GM19395 (cell line): Measurements from ENCODE around the gene TTLL5.

Source experiments
- ATAC-seq: cut with Tn5 transposase; IDR thresholded peaks from one replicate; pipeline ENCODE4 v1.9.1; 2021; ENCODE audit warnings: mild to moderate bottlenecking, moderate library complexity; ENCODE audit not compliant: unreplicated experiment

The TTLL5 gene

GRCh38 chr14:75700295-75700694, 39.2 kb downstream of the TTLL5 start:
- no peak for ATAC-seq

DNA sequence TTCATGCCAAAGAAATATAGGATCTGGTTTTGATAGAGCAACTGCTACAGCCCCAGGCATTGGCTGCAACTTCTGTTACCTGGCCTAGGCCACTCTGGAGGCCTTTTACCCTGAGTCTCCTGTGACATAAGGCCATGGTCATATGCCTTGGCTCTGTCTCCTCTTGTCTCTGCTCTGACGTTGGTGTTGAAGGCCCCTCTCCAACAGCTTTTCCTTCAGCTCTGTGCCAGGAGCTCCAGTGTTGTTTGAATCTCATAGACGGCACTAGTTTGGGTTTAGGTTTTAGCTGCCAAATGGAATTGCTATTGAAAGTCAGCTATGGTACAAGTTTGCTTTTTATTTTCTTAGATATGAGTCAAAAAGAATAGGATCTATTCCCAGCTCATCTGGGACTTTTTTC, 41.1 kb downstream of the TTLL5 start:
- no peak for ATAC-seq

GRCh38 chr14:75702616-75703261, 41.7 kb downstream of the TTLL5 start:
- ATAC-seq = no peak

- no peak for ATAC-seq
These were observed 42.4 kb downstream of the TTLL5 start for GRCh38 chr14:75703467-75703866.

DNA sequence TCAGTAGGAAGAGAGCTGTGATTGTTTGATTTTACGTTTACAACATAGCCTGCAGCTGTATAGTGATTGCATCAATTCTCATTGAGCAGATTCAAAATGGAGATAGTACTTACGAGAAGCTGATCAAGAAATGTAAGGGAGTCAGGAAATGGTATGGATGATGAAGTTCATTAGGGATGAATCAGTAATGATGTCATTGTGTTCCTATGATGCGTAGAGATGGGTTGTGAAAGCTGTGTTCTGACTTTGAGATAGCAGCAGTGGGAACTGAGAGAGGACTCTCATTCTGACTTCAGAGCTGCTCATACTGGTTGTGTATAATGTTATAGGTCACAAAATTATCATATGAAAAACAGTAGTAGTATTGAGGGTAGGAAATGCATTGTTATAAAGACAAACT, 44.0 kb downstream of the TTLL5 start:
- no peak for ATAC-seq

DNA sequence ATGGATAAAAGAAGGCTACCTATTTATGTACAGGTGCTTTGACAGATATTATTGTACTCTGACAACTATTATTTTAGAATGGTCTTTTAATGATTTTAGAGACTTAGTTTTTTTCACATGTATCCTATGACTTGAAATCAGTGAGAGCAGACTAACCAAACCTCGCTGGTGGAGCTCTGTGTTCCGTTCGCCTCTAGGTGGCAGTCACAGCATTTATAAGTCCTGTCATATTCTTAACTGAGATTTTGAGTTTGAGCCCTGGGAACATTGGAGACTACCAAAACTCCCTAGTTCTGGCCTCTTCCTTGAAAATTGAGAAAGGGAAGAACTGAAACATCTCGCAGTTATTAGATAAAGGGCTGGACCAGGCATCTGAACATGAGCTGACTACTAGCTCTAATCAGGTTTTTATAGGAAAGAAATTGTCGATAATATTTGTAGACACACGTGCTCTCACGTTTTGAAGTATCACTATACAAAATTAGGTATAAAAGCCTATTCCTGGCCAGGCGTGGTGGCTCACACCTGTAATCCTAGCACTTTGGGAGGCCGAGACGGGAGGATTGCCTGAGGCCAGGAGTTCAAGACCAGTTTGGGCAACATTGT, 48.3 kb downstream of the TTLL5 start:
- no peak for ATAC-seq

GRCh38 chr14:75711105-75711795, 50.2 kb downstream of the TTLL5 start:
- no peak for ATAC-seq

GRCh38 chr14:75711796-75712211, 50.8 kb downstream of the TTLL5 start:
- no peak for ATAC-seq

DNA sequence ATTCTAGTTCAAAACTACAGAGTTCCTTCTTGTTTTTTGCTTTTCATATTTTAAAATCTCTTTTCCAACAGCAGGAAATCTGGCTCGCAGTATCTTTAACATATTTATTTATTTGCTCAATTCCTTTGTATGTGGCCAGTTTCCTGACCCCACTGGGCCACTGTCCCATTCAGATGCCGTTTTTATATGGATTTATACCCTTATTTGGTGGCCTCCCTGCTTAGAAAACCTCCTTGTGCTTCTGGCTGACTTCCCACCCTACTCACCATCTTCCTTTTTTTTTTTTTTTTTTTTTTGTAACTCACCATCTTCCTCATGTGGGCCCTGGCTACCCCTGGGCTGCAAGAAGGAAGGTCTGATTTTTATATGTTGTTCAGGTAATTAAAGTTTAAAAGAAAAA, 53.9 kb downstream of the TTLL5 start:
- no peak for ATAC-seq

- ATAC-seq = no peak
These were observed 55.1 kb downstream of the TTLL5 start for GRCh38 chr14:75715926-75716780.

DNA sequence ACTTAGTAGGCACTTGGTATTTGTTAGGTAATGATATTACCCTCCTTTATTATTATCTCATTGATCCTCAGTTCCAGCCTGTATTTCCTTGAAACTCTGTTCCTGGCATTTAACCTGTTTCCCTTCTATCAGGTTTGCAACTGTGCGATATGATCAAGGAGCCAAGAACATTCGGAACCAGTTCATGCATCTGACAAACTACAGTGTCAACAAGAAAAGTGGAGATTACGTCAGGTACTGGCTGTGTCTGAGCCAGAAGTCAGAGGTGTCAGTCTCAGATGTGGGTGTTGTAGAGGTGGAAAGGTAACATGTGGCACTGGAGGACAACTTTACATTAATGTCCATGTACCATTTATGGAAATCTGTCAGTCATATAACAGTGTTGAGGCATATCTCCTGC, 56.7 kb downstream of the TTLL5 start:
- ATAC-seq = no peak

DNA sequence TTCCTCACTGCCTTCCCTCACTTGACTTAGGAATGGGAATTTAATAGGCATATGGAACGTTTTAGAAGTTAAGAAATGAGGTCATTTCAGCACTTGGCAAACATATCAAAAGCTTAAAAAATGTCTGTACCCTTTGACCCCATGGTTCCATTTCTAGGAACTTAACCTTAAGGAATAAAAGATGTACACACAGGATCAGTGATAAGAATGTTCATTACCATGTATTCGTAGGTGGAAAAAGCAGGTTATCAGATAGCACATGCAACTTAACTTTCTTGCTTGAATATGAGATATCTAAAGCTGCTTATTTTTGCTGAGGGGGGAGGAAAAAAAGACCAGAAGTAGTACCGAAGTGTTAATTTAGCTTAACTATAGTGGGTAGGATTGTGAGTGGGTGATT, 57.2 kb downstream of the TTLL5 start:
- ATAC-seq = no peak

DNA sequence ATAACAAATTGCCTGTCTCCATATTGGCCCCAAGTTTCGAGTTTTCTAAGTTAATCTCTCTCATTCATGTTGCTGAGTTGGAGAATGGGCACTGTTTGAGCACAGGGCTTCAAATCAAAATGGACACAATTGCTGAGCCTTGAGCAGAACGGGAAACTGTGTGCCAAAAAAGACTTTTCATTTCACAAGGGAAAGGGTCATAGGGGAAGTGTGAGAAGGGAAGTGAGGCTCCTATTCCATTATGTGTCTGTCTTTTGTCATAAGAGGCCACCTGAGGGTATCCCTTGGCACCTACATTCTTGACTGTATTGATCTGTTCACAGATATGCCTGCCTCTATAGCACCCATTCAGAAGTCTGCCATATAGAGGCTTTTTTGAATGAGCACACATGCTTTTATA, 59.1 kb downstream of the TTLL5 start:
- no peak for ATAC-seq

DNA sequence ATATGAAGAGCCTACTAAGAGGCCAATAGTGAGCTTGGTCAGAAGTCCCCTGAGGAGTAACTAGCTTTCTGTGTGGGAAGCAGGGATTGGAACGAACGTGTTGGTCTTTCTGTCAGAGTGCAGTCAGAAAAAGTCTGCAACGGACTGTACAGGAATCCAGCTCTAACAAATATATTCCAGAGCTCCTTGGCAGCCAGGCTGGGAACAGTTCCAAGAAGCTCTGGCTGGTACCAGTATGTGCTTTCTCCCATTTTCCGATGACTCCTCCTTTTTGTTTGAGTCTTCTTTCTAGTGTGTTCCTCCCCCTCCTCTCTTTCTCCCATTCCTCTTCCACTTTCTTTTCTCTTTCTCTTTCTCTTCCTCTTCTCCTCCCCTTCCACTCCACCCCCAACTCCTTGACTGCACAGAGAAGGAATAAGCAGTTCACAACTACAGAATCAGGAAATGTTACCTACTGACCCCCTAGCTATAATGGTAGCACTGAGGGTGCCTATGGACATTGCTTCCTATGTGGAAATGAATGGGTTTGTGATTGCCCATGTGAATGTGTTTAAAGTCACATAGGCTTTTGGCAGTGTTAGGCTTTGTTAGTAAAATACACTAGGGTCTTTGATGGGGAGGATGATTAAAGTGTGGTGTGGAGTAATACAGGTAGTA, 59.9 kb downstream of the TTLL5 start:
- no peak for ATAC-seq

GRCh38 chr14:75723716-75724115, 62.7 kb downstream of the TTLL5 start:
- no peak for ATAC-seq

- peak; percentile 67 for ATAC-seq
These were observed 63.6 kb downstream of the TTLL5 start for GRCh38 chr14:75724414-75725204.

GRCh38 chr14:75725481-75725880, 64.4 kb downstream of the TTLL5 start:
- no peak for ATAC-seq

GRCh38 chr14:75726321-75726720, 65.3 kb downstream of the TTLL5 start:
- no peak for ATAC-seq

DNA sequence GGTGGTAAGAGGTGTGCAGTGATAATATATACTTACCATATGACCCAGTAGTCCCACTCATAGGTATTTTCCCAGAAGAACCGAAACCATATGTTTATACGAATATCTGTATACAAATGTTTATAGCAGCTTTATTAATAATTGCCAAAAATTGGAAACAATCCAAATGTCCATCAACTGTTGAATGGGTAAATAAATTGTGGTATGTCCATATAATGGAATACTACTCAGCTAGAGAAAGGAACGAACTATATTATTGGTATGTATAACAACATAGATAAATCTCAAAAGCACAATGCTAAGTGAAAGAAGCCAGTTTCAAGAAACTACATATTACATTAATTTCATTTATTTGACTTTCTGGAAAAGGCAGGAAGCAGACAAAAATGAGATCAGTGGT, 66.1 kb downstream of the TTLL5 start:
- no peak for ATAC-seq

GRCh38 chr14:75732888-75733287, 71.8 kb downstream of the TTLL5 start:
- ATAC-seq = no peak
